B cell (primary cell): ENCODE data around the gene NOTCH4.

Source experiments
- EZH2 ChIP-seq: IDR thresholded peaks from 2 replicates; pipeline ENCODE4 v1.6.1; 2012; ENCODE audit warnings: borderline replicate concordance, low read depth, mild to moderate bottlenecking, moderate library complexity, low read length; ENCODE audit not compliant: insufficient read depth, poor library complexity, severe bottlenecking
- TF ChIP-seq, protein P1 (sequence below): fragments of 200-600 bp; IDR thresholded peaks from one replicate; pipeline ENCODE4 v1.8.0; 2022; ENCODE audit warnings: antibody characterized with exemption, mild to moderate bottlenecking

GRCh38 chr6:32222333-32223230, 1.3 kb downstream of the NOTCH4 start:
- TF ChIP-seq, protein P1, sequence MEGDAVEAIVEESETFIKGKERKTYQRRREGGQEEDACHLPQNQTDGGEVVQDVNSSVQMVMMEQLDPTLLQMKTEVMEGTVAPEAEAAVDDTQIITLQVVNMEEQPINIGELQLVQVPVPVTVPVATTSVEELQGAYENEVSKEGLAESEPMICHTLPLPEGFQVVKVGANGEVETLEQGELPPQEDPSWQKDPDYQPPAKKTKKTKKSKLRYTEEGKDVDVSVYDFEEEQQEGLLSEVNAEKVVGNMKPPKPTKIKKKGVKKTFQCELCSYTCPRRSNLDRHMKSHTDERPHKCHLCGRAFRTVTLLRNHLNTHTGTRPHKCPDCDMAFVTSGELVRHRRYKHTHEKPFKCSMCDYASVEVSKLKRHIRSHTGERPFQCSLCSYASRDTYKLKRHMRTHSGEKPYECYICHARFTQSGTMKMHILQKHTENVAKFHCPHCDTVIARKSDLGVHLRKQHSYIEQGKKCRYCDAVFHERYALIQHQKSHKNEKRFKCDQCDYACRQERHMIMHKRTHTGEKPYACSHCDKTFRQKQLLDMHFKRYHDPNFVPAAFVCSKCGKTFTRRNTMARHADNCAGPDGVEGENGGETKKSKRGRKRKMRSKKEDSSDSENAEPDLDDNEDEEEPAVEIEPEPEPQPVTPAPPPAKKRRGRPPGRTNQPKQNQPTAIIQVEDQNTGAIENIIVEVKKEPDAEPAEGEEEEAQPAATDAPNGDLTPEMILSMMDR = no peak
- TF ChIP-seq EZH2 = no peak
